SK-N-MC (cell line): ENCODE results near the gene C10orf71.

ENCODE experiments used
- DNase-seq: peaks from one replicate; pipeline ENCODE4 v3.0.0-alpha.2; 2011; ENCODE audit warnings: low read depth, low spot score
- H3K27ac ChIP-seq: fragments of 200-600 bp; sonication (generic); 2 replicates; pipeline ENCODE4 v1.5.1; 2016; ENCODE audit warnings: mixed run types
- H3K36me3 ChIP-seq: fragments of 200-600 bp; sonication (generic); 2 replicates; pipeline ENCODE4 v1.6.1; 2017; ENCODE audit warnings: antibody characterized with exemption, low read length, mixed read lengths; ENCODE audit not compliant: insufficient read depth
- H3K4me3 ChIP-seq: fragments of 200-600 bp; sonication (generic); 2 replicates; pipeline ENCODE4 v1.5.1; 2016
- H3K9ac ChIP-seq: fragments of 200-600 bp; sonication (generic); 2 replicates; pipeline ENCODE4 v1.8.0; 2017; ENCODE audit warnings: mixed run types, mixed read lengths; ENCODE audit not compliant: insufficient read length
- H3K9me3 ChIP-seq: fragments of 200-600 bp; sonication (generic); 2 replicates; pipeline ENCODE4 v1.6.1; 2017; ENCODE audit warnings: low read depth, mild to moderate bottlenecking, antibody characterized with exemption, low read length, moderate library complexity, mixed read lengths
- EZH2 ChIP-seq: fragments of 200-600 bp; sonication (generic); IDR thresholded peaks from one replicate; pipeline ENCODE4 v1.6.1; 2017; ENCODE audit warnings: antibody characterized with exemption
- FOXP2 ChIP-seq: optimal IDR thresholded peaks from 2 replicates; pipeline ENCODE3; 2011; ENCODE audit warnings: mild to moderate bottlenecking, moderate library complexity; ENCODE audit not compliant: insufficient read depth; ENCODE audit errors: extremely low read length, control extremely low read depth
- POLR2AphosphoS5 ChIP-seq: IDR thresholded peaks from 2 replicates; pipeline ENCODE4 v1.6.1; 2012; ENCODE audit warnings: mild to moderate bottlenecking, low read depth, low read length, borderline replicate concordance

C10orf71 gene

DNA sequence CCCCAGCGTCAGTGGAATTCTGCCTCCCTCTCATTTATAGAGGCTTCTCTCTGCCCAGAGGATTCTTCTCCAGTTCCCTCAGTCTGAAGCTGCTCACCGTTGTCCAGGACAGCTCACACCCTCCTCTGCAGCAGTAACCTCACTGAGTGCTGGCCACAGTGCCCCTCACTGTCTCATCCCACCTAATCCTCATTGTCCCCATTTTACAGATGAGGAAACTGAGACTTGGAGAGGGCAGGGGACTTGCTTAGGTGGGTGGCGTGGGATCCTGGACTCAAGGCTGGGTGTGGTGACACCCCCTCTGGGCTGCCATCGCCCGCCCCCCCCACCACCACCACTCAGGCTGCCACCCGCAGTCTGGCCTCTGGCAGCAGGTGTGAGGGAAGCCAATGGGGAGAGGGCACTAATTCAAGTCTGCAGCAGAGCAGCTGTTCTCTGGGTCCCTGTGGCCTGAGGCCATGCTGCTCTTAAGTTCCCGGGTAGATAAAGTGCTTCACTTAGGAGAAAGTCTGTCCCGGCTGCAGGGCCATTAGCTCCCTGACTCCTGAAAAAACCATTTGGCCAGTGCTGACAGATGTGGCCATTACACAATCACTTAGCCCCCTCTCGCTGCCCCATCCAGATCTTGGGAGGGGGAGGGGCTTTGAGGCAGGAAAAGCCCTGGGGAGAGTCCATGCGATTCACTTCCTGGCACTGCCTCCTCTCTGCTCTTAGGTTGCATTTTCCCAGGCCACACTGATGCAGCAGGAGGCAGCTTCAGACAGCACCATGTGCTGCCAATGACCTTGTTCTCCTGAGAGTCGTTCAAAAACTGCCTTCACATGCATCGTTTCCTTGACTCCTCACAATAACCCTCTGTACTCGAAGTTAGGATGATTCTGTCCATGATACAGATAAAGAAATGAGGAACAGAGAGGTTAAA lies 60.6 kb downstream of the C10orf71 start:
- Histone ChIP-seq H3K27ac (no peak overlapping the region), H3K4me3 (no peak overlapping the region), H3K9ac (no peak overlapping the region), H3K36me3 (no peaks in the 10 kb centered on the region), H3K9me3 (no peaks in the 10 kb centered on the region)
- no peak for DNase-seq
- TF ChIP-seq POLR2AphosphoS5 (no peak), FOXP2 (no peak), EZH2 (no peak)

DNA sequence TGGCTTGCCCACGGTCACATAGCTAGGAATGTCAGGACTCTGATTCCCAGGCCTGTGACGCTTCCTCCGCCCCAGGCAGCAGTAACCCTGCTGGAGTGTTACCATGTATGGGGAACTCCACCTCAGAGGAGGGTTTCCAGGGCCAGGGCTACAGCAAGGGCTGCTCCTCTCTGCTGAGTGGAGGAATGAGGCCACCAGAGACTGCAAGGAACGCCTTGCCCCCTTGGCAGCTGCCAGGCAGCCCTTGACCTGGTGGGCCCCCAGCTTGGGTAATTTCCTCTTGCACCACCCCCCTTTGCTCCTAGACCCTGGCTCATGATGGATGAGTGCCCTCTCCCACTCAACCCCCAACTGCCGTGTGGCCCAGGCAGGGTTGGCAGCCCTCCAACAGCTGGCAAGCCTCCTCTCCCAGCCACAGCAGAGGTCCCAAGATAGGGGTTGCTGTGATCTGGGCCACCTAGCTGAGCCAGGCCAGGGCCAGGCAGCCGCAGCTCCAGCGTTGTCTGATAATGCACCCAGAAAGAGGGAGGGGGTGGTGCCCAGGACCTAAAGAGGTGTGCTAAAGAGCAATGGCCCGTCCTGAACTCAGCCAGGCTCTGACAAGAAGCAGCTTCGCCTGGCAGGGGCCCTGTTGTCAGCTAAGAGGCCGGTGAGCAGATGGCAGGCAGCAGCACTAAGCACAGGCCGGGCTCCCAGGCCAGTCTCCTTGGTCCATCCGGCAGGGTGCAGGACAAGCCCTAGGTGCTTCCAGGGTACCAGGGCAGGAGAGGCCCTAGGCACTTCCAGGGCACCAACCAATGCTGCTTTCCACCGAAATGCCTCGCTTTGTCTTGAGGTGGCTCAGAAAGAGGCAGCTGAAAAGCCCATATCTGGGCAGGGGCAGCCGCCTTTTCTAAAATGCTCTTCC lies 61.6 kb downstream of the C10orf71 start:
- H3K4me3 ChIP-seq = no peak overlapping the region
- no peak for TF ChIP-seq FOXP2
- TF ChIP-seq EZH2 = no peak
- no peak for TF ChIP-seq POLR2AphosphoS5
- no peaks in the 10 kb centered on the region for H3K9me3 ChIP-seq
- H3K36me3 ChIP-seq = no peaks in the 10 kb centered on the region
- DNase-seq = no peak
- no peak overlapping the region for H3K27ac ChIP-seq
- no peak overlapping the region for H3K9ac ChIP-seq

DNA sequence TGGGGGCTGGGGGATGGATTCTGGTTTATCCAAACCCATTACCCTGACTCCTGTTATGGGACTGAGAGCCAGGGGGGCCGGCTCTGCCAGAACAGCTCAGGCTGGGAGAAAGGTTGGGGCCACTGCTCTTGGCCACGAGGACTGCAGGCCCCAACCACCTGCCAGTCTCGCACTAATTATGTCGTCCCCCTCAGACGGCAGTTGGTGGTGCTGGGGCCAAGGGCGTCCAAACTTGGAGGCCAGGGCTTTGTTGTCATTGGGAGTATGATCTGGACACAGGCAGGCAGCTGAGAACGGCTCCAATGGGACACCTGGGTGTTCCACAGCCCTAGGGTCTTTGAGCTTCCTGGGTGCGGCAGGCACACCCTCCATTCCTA lies 62.2 kb downstream of the C10orf71 start:
- no peak for DNase-seq
- H3K9me3 ChIP-seq = no peaks in the 10 kb centered on the region
- H3K4me3 ChIP-seq = no peak overlapping the region
- no peak overlapping the region for H3K9ac ChIP-seq
- H3K36me3 ChIP-seq = no peaks in the 10 kb centered on the region
- no peak overlapping the region for H3K27ac ChIP-seq
- TF ChIP-seq EZH2 = no peak
- no peak for TF ChIP-seq POLR2AphosphoS5
- TF ChIP-seq FOXP2 = no peak

DNA sequence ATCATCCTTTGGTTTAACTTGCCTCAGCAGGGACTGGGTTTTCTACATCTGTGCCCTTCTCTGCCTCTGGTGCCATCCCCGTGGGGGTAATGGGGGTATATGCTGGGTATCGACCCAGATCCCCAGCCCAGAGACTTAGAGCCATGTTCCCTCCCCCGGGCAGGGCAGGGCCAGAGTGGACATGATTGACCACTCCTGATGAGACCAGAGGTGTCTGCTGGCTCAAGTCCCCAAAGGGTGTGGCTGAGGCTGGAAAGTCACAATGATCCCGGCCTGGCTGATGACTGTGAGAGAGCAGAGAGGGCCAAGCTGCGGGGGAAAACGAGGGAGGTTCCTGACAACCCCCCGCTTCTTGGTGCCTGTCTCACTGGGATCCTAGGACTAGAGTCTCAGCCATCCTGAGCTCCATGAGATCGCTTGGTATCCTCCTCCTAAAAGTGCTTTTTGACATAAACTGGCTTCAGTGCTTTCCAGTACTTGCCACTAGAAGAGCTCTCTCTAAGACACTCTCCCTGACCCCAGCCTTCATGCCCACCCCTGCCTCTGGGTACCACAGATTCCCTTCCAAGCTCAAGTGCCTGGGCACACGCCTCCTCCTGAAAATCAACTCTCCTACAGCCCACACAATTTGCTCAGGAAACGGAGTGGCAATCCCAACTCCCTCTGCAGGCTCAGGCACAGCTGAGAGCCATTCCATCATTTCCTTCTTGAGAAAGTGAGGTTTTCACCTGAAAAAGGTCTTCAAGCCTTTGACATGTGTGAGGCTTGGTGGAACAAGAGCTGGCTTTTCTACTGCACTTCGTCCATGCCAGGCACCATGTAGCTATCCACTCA lies 63.0 kb downstream of the C10orf71 start:
- no peaks in the 10 kb centered on the region for H3K9me3 ChIP-seq
- no peak for TF ChIP-seq EZH2
- no peak for TF ChIP-seq POLR2AphosphoS5
- no peak for TF ChIP-seq FOXP2
- no peak overlapping the region for H3K9ac ChIP-seq
- no peak for DNase-seq
- H3K4me3 ChIP-seq = no peak overlapping the region
- no peaks in the 10 kb centered on the region for H3K36me3 ChIP-seq
- no peak overlapping the region for H3K27ac ChIP-seq

DNA sequence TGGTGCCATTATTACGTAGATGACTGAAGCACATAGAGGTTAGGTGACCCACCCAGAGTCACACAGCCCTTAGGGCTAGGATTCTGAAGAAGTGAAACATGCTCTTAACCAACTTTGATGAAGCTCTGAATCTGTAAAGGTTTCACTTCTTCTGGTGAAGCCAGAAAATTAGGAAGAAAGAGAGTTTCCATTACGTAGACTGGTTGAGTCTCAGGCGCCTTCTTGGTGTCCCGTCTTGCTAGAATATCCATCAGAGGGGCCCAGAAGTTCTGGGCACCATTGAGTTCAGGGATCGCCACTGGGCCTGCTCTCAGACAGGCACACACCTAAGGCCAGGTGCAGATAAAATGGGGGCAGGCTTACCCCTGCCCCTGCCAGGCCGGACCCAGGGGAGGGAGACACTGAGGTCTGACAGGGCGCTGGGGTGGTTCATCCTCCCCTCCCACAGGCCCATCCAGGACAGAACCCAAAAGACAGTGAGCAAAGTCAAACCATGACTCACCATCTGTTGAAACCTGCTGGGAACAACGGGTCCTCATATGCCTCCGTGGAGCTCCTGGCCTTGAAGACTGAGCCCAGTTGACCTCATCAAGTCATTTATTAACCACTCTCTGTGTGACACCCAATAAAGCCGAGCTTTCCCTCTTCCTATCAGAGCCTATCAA lies 63.8 kb downstream of the C10orf71 start:
- Histone ChIP-seq H3K4me3 (no peak overlapping the region), H3K9ac (no peak overlapping the region), H3K36me3 (no peaks in the 10 kb centered on the region), H3K9me3 (no peaks in the 10 kb centered on the region), H3K27ac (no peak overlapping the region)
- TF ChIP-seq FOXP2 = no peak
- no peak for TF ChIP-seq EZH2
- no peak for TF ChIP-seq POLR2AphosphoS5
- DNase-seq = no peak

DNA sequence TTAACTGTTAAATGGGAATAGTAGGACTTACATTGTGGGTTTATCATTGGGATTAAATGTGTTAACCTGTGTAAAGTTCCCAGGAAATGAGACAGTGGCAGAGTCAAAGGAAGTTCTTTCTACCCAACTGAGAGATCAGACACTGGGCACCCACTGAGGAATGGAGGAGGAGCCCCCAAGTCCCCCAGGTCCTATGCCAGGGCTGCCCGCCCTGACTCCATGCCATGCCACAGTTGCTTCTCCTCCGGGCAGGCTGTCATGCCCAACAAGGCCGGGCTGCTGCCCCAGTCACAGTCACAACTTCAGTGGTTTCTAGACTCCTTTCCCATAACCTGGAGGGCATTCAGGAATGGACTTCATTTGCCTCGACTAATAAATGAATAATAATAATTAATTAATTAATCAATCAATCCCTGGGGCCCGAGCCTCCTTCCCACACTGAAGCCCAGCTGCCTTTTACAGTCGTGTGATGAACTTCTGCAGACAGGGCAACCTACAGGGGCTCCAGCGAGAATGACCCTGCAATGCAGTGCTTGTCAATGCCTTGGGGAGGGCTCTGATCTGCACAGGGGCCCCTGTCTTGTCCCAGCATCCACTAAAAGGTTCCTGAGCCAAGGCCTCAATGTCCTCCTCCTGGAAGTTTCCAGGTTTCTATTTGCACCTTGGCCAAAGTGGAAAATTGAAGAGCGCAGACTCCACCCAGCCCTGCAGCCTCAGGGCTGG lies 64.5 kb downstream of the C10orf71 start:
- TF ChIP-seq EZH2 (no peak), POLR2AphosphoS5 (no peak), FOXP2 (no peak)
- H3K9me3 ChIP-seq = no peaks in the 10 kb centered on the region
- H3K27ac ChIP-seq = no peak overlapping the region
- no peak overlapping the region for H3K4me3 ChIP-seq
- no peak overlapping the region for H3K9ac ChIP-seq
- no peaks in the 10 kb centered on the region for H3K36me3 ChIP-seq
- DNase-seq = no peak

DNA sequence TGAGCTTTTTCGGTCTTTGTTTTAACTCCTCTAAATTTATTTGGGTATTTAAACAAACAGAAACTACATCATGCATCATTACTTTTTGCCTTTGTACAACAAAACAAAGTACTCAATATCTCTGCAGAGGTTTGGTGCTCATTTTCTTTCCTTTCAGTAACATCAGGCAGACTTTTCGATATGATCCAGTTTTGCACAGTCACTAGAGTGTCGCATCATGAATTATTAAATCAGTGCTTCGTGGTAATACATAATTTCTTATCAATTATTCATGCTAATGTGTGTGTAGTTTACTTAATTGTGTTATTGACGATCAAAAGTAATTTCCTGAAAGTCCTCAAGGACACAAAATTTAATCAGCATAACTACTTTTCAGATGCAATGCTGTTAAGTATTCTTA lies 65.1 kb downstream of the C10orf71 start:
- no peak for TF ChIP-seq POLR2AphosphoS5
- TF ChIP-seq FOXP2 = no peak
- no peak for TF ChIP-seq EZH2
- H3K9me3 ChIP-seq = no peaks in the 10 kb centered on the region
- no peak overlapping the region for H3K27ac ChIP-seq
- no peak overlapping the region for H3K4me3 ChIP-seq
- H3K36me3 ChIP-seq = no peaks in the 10 kb centered on the region
- H3K9ac ChIP-seq = no peak overlapping the region
- no peak for DNase-seq
